Stomach (tissue), 4 donors: ENCODE measurements around the gene CEACAM6.

ENCODE experiments used
- CTCF ChIP-seq, 7 experiments: fragments of 450-650 bp in 4 of 7; fragments of 200-600 bp in 3 of 7; sonication (generic) in 3 of 7; IDR thresholded peaks; one replicate each; pipeline ENCODE4 v1.5.1; 2016 to 2019; ENCODE audit warnings: antibody characterized with exemption in 7 of 7, control low read depth in 2 of 7, mild to moderate bottlenecking in 1 of 7
- EP300 ChIP-seq: sonication (generic); formaldehyde crosslinking; IDR thresholded peaks from one replicate; pipeline ENCODE4 v1.6.1; 2017; ENCODE audit warnings: antibody characterized with exemption
- POLR2A ChIP-seq, 4 donors: fragments of 450-650 bp; IDR thresholded peaks; one replicate each; pipeline ENCODE4 v1.6.1; 2016; ENCODE audit warnings: antibody characterized with exemption in 4 of 4, control low read depth in 2 of 4, mild to moderate bottlenecking in 1 of 4, moderate library complexity in 1 of 4
- POLR2AphosphoS5 ChIP-seq, 3 donors: sonication (generic); formaldehyde crosslinking; IDR thresholded peaks; one replicate each; pipeline ENCODE4 v1.6.1; 2016; ENCODE audit warnings: antibody characterized with exemption in 3 of 3

GRCh38 chr19:41758846-41759245 lies 3.5 kb downstream of the CEACAM6 start:
- no peak for TF ChIP-seq POLR2A (IDR thresholded peaks at IDR 0.05)
- TF ChIP-seq CTCF (IDR thresholded peaks at IDR 0.05) = no peak
- no peak for TF ChIP-seq POLR2AphosphoS5 (IDR thresholded peaks at IDR 0.05)
- no peak for TF ChIP-seq EP300
